Osteoblast (primary cell): ENCODE results near the gene ZNF318. TPM values are rescaled to one million over a fixed set of nuclear protein-coding genes. Genes with fewer than 3 reads are reported as not detected.
A peak's percentile ranks its signal among the peaks of the same experiment; 100 is the strongest.

Experiments used
- DNase-seq: peaks from one replicate; pipeline ENCODE4 v3.0.0; 2011; ENCODE audit warnings: low spot score, mixed read lengths; ENCODE audit not compliant: insufficient read length; ENCODE audit errors: missing footprints
- H2AFZ ChIP-seq: 2 replicates; pipeline ENCODE4 v1.6.0; 2011; ENCODE audit warnings: mild to moderate bottlenecking, low read length
- H3K27ac ChIP-seq: 2 replicates; pipeline ENCODE4 v1.5.1; 2011; ENCODE audit warnings: mild to moderate bottlenecking, low read depth, low read length, moderate library complexity
- H3K27me3 ChIP-seq: 2 replicates; pipeline ENCODE4 v1.6.0; 2012; ENCODE audit warnings: mild to moderate bottlenecking, control low read depth, inconsistent platforms, low read length, moderate library complexity; ENCODE audit not compliant: insufficient read depth
- H3K36me3 ChIP-seq: 2 replicates; pipeline ENCODE4 v1.5.1; 2011; ENCODE audit warnings: mild to moderate bottlenecking, low read length, control low read depth, moderate library complexity; ENCODE audit not compliant: insufficient read depth
- H3K4me1 ChIP-seq: 2 replicates; pipeline ENCODE4 v1.5.1; 2011; ENCODE audit warnings: mild to moderate bottlenecking, low read length, control low read depth, moderate library complexity; ENCODE audit not compliant: insufficient read depth
- H3K4me2 ChIP-seq: 2 replicates; pipeline ENCODE4 v1.6.0; 2011; ENCODE audit warnings: mild to moderate bottlenecking, low read length; ENCODE audit not compliant: insufficient read depth
- H3K4me3 ChIP-seq: fragments of 200-600 bp; sonication (generic); 3 replicates; pipeline ENCODE4 v1.5.1; 2012; ENCODE audit warnings: mild to moderate bottlenecking, low read length, inconsistent platforms; ENCODE audit not compliant: insufficient read depth
- H3K79me2 ChIP-seq: 2 replicates; pipeline ENCODE4 v1.6.0; 2012; ENCODE audit warnings: mild to moderate bottlenecking, low read length, control low read depth, inconsistent platforms; ENCODE audit not compliant: insufficient read depth
- H3K9me3 ChIP-seq: 2 replicates; pipeline ENCODE4 v1.5.1; 2011; ENCODE audit warnings: low read depth, low read length, control low read depth
- H4K20me1 ChIP-seq: 2 replicates; pipeline ENCODE4 v1.6.0; 2012; ENCODE audit warnings: mild to moderate bottlenecking, low read length, control low read depth; ENCODE audit not compliant: insufficient read depth
- total RNA-seq: library from RNA; depleted of rRNA; stranded (reverse); fragments of >200 nt; gene quantifications from 2 replicates; pipeline ENCODE4 v1.2.3, GENCODE V29; 2012
- TF ChIP-seq, protein P1 (sequence below): IDR thresholded peaks from 2 replicates; pipeline ENCODE4 v1.5.1; 2011; ENCODE audit warnings: mild to moderate bottlenecking, low read depth, low read length, moderate library complexity; ENCODE audit errors: extremely low read depth

The ZNF318 gene
- total RNA-seq, 1 donor: 12.3 TPM

DNA sequence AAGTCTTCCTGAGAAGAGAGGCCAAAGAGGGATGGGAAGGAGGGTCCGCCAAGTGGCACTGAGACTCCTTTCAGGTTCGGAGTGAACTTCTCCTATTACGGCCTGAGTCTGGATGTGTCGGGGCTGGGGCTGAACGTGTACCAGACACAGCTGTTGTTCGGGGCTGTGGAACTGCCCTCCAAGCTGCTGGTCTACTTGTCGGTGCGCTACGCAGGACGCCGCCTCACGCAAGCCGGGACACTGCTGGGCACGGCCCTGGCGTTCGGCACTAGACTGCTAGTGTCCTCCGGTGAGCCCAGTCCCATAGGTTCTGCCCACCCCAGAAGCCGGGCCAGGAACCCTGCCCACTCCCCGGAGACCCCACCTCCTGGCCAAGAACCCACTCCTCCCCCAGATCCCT is 67.3 kb downstream of the ZNF318 start:
- Histone ChIP-seq H4K20me1 (no peaks in the 10 kb centered on the region), H3K4me2 (no peak overlapping the region), H3K27me3 (peaks cover 43% of the 10 kb centered on the region), H3K4me1 (no peaks in the 10 kb centered on the region), H2AFZ (no peak overlapping the region), H3K36me3 (no peaks in the 10 kb centered on the region), H3K79me2 (no peaks in the 10 kb centered on the region), H3K9me3 (no peaks in the 10 kb centered on the region), H3K4me3 (no peak overlapping the region), H3K27ac (no peak overlapping the region)
- TF ChIP-seq, protein P1, sequence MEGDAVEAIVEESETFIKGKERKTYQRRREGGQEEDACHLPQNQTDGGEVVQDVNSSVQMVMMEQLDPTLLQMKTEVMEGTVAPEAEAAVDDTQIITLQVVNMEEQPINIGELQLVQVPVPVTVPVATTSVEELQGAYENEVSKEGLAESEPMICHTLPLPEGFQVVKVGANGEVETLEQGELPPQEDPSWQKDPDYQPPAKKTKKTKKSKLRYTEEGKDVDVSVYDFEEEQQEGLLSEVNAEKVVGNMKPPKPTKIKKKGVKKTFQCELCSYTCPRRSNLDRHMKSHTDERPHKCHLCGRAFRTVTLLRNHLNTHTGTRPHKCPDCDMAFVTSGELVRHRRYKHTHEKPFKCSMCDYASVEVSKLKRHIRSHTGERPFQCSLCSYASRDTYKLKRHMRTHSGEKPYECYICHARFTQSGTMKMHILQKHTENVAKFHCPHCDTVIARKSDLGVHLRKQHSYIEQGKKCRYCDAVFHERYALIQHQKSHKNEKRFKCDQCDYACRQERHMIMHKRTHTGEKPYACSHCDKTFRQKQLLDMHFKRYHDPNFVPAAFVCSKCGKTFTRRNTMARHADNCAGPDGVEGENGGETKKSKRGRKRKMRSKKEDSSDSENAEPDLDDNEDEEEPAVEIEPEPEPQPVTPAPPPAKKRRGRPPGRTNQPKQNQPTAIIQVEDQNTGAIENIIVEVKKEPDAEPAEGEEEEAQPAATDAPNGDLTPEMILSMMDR: no peak
- peak; percentile 56 for DNase-seq

DNA sequence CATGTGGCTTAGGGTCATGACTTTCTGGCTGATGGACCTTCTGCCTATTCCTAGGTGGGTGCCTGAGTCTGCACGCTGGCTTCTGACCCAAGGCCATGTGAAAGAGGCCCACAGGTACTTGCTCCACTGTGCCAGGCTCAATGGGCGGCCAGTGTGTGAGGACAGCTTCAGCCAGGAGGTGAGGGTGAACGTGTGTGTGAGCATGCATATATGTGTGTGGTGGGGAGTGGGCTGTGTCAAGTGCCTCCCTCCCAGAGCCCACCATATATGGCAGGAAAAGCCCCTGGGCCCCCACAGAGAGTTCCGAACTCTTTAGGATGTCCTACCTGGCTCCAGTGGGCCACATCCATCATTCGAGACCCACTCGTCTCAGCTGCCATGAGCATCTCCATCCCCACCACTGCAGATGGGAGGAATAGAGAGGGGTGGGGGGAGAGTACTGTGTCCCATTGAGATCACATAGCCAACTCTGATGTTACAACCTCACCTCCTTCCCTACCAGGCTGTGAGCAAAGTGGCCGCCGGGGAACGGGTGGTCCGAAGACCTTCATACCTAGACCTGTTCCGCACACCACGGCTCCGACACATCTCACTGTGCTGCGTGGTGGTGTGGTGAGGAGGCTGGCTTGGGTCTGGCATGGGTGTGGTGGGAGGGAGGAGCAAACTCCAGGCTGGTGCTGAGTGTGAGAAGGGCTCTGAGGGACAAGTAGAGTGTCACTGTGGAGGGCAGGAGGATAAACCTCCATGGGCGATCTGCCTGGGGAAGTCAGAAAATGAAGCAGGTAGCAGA is 68.2 kb downstream of the ZNF318 start:
- TF ChIP-seq, protein P1: no peak
- no peaks in the 10 kb centered on the region for H3K9me3 ChIP-seq
- H3K27ac ChIP-seq: no peak overlapping the region
- H3K36me3 ChIP-seq: no peaks in the 10 kb centered on the region
- H4K20me1 ChIP-seq: no peaks in the 10 kb centered on the region
- H3K79me2 ChIP-seq: no peaks in the 10 kb centered on the region
- H3K4me3 ChIP-seq: no peak overlapping the region
- no peak overlapping the region for H2AFZ ChIP-seq
- H3K4me1 ChIP-seq: no peaks in the 10 kb centered on the region
- no peak overlapping the region for H3K4me2 ChIP-seq
- no peak for DNase-seq
- peaks cover 50% of the 10 kb centered on the region for H3K27me3 ChIP-seq

DNA sequence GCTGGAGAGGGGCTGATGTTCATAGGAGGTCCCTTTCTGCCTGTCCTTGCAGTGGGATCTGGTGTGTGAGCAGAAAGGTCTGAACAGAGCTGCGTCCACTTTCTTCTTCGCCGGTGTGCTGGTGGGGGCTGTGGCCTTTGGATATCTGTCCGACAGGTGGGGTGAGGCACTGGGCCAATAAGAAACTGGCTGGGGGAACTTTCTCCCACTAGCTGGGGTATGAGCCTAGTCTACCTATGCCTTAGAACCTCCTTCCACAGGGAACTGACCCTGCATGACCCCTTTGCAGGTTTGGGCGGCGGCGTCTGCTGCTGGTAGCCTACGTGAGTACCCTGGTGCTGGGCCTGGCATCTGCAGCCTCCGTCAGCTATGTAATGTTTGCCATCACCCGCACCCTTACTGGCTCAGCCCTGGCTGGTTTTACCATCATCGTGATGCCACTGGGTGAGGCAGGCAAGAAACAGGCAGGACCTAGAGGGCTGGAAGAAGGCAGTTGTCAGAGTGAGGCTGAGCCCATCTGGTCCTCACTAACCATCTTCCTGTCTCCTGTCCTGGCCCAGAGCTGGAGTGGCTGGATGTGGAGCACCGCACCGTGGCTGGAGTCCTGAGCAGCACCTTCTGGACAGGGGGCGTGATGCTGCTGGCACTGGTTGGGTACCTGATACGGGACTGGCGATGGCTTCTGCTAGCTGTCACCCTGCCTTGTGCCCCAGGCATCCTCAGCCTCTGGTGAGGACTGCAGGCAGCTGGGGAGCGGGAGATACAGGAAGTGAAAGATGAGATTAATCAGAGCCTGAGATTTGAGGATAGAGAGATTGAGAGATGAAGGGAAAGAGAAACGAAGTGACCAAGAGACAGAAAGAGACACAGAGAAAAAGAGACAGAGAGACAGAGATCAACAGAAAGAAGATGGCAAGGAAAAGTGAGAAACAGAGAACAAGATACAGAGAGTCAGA is 69.8 kb downstream of the ZNF318 start:
- Histone ChIP-seq H3K9me3 (no peaks in the 10 kb centered on the region), H3K79me2 (no peaks in the 10 kb centered on the region), H3K27me3 (peaks cover 50% of the 10 kb centered on the region), H3K4me3 (no peak overlapping the region), H3K27ac (no peak overlapping the region), H2AFZ (no peak overlapping the region), H3K36me3 (no peaks in the 10 kb centered on the region), H3K4me2 (no peak overlapping the region), H3K4me1 (no peaks in the 10 kb centered on the region), H4K20me1 (no peaks in the 10 kb centered on the region)
- DNase-seq: no peak
- TF ChIP-seq, protein P1: no peak
